Measurements from ENCODE around the gene AVL9.

GRCh38 chr7:32516551-32517100 lies 21.3 kb downstream of the AVL9 start:
- TF ChIP-seq GATA2 (IDR thresholded peaks at IDR 0.05; ENCODE audit: low read depth, low read length) (no peak), GATA3 (IDR thresholded peaks at IDR 0.05; ENCODE audit: low read depth, low read length) (no peak)

Measured in SH-SY5Y (cell line).